ENCODE measurements around the gene CAMK2A.

CAMK2A gene

DNA sequence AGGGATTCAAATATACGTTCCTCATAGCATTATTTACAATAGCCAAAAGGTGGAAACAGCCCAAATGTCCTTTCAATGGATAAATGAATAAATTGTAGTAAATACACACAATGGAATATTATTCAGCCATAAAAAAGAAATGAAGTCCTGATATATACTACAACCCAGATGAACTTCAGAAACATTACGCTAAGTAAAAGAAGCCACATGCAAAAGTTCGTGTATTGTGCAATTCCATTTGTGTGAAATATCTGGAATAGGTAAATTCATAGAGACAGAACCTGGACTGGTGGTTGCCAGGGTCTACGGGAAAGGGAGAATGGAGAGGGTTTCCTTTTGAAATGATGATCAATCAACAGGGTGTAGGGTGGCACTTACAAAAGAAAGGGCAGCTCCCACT is 25.7 kb upstream of the CAMK2A start:
- no peak for DNase-seq

GRCh38 chr5:150313921-150314716 is 24.5 kb upstream of the CAMK2A start:
- no peak for DNase-seq

GRCh38 chr5:150313501-150313900 is 23.9 kb upstream of the CAMK2A start:
- no peak for DNase-seq

GRCh38 chr5:150312518-150312917 is 22.9 kb upstream of the CAMK2A start:
- no peak for DNase-seq

DNA sequence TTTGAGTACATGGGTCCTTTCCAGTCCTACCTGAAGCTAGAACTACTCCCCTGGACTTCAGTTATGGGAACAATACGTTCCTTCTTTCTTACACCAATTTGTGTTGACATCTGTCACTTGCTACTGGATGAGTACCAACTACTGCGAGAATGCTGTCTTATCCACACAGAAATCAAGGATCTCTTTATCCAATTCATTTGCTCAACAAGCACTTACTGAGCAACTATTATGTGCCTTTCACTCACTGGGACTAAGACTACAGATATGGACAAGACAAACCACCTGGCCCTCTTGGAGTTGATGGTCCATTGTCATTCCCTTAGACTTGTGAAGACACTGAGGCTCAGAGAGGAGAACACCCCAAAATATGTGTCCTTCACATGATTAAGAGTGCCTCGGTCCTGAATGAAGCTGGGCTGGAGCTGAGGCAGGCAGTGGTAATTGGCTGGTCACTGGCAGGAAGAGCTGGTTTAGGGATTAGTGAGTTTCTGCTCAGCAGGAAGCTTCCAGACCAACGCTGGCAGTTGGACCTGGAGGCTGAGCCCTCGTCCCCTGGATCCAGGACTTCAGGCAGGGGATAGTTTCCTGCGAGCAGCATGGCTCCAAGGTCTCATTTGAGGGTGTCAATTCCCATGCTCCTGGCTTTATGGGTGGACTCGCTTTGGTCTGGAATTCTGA is 21.6 kb upstream of the CAMK2A start:
- no peak for DNase-seq

GRCh38 chr5:150310246-150310645 is 20.7 kb upstream of the CAMK2A start:
- no peak for DNase-seq

DNA sequence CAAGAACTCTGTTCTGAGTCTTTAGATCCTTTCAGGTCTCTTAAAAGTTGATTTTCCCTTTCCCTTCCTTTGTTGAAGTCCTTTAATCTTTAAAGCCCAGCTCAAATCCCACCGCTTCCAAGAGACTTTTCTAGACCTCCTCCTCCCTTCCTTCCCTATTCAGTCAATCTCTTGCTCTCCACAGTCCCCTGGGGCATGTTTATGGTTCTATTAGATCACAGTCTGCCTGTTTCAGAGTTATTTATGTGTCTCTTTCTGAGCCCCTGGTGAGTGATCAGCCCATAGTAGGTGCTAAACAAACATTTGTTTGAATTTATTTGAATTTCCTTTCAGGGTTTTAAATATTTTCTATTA is 20.3 kb upstream of the CAMK2A start:
- DNase-seq: no peak

DNA sequence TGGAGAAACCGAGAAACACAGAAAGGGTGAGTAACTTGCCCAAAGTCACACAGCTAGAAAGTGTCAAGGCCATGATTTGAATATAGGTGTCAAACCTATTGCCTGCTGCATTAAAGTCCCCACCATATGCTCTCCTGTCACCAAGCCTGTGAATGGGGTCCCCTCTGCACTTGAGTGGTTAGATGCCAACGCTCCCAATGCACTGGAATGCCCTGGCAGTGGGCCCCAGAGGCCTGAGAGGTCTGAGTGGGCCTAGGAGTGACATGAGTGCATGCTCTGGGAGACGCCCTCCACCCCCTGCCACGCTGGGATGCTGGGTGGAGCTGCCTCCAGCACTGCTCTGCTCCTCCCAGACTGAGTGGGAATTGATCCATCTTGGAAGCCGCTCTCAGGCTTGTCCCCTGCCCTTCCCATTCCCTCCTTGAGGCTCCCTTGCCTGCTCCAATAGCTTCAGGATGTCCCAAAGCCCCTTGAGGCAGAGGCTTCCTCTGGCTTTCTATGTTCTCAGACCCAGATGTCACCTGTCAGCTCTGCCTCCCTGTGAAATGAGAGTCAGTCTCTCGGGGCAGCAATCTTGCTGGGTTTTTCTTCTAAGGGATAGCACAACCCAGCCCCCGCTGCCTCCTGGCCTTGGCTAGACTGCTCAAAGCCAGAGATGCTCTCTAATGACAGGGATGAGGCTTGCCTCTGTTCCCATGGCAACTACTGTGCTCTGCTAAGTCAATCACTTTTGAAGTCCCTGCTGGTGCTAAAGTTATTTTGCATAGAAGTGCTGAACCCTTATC is 19.7 kb upstream of the CAMK2A start:
- peak; percentile 53 for DNase-seq

DNA sequence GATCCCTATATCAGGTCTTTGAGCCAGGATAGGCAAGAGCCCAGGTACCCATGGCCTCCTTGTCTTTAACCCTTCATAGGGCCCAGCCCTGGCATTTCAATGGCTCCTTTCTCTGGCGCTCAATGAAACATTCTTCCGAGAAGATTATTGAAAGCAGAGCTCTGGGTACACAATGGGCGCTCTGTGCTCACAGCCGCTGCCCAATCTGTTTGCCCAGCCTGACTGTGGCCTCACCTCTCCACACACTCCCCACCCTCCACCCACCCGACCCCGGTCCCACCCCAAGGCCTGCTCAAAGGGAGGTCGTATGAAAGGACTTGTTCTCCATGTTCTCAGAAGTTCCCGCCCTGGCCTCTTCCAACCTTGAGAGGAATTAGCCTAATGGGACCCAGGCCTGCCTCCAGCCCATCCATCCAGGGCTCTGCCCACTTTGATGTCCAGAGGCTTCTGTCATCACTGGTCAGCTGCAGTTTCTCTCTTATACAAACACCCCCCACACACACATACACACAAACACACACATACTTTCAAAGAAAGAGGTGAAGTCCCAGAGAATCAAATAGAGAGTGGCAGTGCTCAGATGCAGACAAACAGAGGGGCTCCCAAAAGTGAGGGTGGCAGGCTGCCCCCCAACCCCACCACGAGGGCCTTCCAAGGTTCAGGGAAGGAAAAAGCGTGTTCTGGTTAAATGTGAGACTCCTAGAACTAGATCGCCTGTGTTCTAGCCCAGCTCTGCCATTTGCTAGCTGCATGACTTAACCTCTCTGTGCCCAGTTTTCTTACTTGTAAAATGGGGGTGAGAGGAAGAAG is 18.2 kb upstream of the CAMK2A start:
- no peak for DNase-seq

DNA sequence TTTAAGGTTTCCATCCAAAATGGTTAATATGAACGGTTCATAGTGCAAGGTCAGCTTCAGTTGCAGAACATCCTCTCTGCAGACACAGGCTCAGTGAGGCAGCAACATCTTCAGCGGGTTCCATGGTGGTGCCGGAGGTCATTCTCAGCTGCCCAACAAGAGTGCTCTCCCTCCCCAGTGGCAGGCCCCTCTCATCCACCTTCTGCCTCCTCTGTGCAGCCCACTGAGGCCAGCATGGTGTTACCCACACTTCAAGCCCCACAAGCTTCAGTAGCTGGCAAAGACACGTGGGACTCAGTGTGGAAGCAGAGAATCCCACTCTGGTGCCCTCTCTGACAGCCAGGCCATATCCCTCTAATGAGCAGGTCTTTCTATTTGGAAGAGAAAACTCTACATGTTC is 17.2 kb upstream of the CAMK2A start:
- no peak for DNase-seq

- DNase-seq: no peak
Observed at GRCh38 chr5:150305557-150305956, 16.0 kb upstream of the CAMK2A start.

DNA sequence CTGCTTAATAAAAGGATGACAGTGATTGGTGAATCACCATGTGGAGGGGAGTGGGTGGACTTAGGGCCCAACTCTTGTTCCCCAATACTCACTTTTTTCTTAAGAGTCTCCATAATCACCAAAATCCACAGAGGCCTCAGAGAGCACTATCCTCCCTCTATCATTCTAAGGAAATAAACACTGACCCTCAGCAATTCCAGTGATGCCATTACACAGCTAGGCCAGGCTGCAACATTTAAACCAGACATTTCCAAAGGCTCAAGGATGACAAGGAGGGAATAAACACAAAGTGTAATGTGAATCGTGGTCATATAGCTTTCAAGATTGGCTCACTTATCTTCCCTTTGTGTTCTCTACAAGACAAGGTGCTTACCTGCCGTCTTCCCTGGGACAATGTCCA is 15.5 kb upstream of the CAMK2A start:
- DNase-seq: no peak

DNA sequence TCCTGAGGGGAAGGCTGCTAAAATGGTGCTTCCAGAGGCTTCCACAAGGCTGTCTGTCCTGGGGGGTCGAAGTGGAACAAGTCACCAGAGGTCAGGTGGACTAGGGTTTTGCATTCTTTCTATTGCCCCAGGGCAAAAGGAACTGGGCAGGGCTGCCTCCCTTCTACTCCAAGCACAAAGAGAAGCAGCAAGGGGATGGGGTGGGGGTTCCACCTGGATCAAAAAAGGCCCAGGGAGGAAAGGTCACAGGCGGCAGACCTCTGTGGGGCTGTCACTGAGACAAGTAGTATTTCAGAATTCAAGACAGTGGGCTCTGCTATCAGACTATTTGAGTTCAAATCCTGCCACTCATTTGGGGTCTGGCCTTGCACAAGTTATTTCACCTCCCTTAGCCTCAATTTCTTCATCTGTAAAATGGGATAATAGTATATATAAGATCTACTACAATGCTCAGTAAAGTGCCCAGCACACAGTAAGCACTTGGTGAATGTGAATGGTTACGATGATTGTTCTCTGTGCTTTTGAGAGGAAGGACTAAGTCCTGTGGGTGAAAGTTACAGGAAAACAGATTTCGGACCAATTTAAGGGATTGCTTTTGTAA is 15.0 kb upstream of the CAMK2A start:
- no peak for DNase-seq

GRCh38 chr5:150303660-150304386 is 14.2 kb upstream of the CAMK2A start:
- DNase-seq: no peak

DNA sequence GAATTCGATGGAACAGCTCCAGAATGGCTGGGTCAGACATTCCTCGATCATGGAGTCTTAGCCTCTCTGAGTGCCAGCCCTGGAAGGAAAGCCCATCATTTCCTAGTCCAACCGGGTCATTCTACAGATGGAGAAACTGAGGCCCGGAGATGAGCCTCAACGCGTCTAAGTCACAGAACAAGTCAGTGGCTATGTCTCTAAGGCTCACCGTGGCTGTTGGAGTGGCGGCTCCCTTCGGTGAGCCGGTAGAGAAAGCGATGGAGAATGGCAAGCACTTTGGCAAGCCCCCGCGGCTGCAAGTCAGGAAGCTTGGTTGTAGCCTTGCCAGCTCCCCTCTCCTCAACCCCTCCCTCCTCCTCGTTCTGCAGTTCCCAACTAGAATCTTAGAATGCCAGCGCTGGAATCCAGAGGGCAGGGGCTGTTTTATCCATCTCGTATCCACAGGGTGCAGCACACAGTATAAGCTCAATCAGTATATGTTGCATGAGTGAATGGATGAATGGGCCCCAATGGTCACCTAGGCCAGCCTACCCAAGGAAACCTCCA is 13.6 kb upstream of the CAMK2A start:
- DNase-seq: no peak

- no peak for DNase-seq
Observed at GRCh38 chr5:150302301-150303069, 12.9 kb upstream of the CAMK2A start, which contains the start of gene ARSI. Gene ARSI, minus strand, starts transcription at chr5:150302905. Its CDS starts 532 bp downstream, at chr5:150302373.

DNA sequence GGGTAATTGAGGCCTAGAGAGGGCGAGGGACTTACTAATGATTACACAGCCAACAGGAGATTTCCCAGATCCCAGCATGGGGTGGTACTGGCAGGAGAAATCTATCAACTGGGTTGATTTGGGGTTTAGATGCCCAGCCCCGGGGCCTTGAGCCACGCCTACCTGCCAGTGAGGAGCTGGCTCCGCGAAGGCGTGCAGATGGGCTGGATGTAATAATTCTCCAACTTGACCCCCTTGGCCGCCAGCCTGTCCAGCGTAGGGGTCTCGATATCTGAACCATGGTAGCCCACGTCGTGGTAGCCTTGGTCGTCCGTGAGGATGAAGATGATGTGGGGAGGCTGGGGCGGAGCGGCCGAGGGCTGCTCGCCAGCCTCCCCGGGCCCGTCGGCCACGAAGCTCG is 12.3 kb upstream of the CAMK2A start:
- no peak for DNase-seq

DNA sequence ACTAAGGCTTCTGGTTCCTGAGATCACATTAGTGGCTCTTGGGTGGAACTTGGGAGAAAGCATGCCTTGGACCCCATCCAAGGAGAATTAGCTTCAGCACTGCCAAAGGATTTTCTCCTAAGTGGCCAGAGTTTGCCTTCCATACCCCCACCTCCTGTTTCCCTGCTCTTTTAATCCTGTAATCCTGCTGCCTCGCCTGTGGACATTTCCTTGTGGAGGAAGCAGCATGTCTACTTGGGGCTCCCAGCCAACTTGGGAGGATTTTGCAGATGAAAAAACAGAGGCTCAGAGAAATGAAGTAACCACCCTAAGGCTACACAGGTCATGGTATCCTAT is 11.6 kb upstream of the CAMK2A start:
- no peak for DNase-seq

DNA sequence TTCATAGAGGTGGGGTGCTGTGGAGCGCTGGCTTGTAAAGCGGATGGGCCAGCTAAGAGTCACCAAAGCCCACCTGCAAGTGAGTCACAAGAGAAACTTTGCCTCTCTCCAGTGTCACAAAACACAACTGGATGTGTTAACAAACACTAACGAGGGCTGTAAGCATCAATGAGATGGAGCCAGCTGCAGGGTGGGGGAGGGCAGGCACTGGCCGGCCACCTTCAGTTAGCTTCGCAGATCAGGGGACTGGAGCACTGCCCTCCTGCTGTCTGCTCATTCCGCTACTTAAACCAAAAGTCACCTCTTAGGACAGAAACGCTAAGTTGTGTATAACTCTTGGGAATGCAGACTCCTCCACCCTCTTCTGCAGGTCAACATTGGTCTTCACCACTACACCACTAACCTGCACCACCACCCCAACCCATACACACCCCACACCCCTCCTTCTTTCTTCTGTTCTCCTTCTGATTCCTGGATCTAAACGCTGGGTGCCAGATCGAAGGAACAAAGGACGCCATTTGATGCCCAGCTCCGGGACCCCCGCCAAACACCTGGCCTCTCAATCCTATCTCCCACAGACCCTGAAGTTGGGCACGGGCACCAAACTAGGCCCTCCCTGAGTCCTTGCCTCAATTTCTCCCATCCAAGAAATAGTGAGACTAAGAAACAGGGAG is 11.1 kb upstream of the CAMK2A start:
- DNase-seq: no peak
